Amniotic stem cell (primary cell): ENCODE results near the gene GTPBP6.

ENCODE experiments used
- DNase-seq: peaks from one replicate; lab custom pipeline; 2025; lab: John Stamatoyannopoulos, UW

The GTPBP6 gene

GRCh38 chrX:318739-319578 lies at the start of gene GTPBP6:
GTPBP6 (minus strand) TSS chrX:318796; CDS start chrX:318787, 9 bp downstream.
- DNase-seq: no peak

DNA sequence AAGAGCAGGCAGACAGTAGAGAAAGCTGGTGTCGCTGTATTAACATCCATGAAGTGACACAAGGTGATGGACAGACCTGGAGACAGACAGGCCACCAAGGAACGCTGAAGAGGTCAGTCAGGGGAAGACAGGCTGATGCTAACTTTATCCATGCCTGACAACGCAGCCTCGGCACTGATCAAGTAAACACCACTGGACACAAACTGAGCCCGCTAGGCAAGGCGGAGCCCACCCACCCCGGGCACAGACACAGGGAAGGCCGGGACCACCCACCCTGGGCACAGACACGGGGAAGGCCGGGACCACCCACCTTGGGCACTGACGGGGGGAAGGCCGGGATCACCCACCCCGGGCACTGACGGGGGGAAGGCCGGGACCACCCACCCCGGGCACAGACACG lies 49.3 kb upstream of the GTPBP6 start:
- DNase-seq: no peak

GRCh38 chrX:367349-367748 lies 48.8 kb upstream of the GTPBP6 start:
- DNase-seq: no peak

DNA sequence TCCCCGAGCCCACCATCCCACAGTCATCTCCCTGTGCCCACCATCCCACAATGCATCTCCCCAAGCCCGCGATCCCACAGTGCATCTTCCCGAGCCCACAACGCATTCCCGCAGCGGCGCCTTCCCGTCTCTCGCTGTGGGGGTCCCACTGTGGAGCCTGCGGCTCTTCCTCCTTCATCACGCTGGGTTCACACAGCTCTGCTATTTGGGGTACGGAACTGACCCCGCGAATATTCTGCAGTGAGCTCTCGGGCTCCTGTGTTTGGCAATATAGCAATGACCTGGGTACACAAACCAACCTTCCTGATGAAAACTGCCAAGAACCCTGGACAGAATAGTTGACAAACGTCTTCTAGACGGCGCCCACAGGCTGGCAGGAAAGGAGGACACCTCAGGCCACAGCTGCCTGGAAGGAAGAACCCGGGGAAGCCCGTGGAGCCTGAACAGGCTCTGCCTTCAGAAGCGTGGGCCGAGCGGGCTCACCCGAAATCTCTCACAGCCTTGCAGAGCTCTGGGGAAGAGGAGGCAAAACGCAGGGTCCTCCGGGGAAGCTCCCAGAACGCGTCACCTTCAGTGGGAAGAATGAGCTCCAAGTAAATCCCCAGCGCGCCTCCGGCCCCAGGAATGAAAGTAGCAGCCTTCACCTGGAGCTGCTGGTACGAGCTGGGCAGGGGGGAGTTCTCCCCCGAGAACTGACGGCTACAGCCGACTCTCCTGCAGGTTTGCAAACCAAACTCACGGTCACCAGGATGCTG lies 45.2 kb upstream of the GTPBP6 start:
- no peak for DNase-seq

- DNase-seq: no peak
Measured at GRCh38 chrX:362937-363620, 44.5 kb upstream of the GTPBP6 start.

- DNase-seq: no peak
Measured at GRCh38 chrX:362351-362750, 43.8 kb upstream of the GTPBP6 start.

DNA sequence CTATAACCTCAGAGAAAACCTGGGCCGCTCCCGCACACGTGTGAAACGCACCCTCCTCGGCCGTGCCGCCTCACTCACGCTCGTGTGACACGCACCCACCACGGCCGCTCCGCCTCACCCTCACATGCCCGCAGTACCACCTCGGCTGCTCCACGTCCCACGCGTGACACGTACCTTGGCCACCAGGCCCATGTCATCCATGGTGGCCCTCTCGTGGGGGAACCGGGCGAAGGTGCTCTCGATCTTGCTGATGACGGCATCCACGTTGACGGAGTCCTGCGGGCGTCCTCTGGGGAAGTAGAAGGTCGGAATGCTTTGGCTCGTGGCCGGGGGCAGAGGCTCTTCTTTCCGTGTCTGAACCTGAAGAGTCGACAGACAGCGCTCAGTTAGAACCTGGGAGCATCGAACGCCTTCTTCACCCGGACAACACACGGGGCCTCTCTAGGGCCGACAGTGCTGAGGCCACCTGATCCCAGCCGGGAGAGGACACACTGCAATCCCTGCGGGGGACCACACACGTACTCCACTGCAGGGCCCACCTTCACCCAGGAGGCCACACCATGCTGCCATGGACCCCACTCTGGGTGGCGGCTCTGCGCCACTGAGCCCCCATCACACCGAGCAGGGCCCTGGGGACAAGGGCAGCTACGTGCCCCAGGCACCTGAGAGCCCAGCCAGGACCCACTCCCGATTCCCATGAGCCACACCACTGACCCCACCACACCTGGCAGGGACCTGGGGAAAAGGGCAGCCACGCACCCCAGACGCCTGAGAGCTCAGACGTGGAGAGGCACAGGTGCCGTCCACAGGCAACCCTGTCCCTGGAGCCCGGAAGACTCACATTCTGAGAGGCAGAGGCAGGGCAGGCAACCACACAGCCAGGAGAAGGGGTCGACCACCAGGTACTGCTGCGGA lies 42.9 kb upstream of the GTPBP6 start:
- DNase-seq: no peak

GRCh38 chrX:360496-361150 lies 42.0 kb upstream of the GTPBP6 start:
- no peak for DNase-seq

DNA sequence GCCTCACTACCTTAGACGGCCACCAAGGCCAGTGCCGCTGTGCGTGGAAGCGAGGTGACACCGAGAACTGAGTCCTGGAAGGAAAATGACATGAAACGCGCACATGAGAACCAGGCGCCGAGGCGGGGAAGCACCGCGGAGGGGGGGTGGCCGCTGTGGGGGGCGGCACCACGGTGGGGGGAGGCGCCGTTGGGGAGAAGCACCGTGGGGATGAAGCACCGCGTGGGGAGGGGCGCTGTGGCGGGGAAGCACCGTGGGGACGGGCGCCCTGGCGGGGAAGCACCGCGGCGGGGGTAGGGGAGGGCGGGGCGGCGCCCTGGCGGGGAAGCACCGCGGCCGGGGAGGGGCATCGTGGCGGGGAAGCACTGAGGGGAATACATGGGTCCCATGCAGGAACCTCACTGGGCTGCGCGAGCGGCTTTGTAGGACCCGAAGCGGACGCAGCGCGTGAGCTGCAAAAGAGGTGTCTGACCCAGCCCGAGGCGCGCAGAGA lies 40.1 kb upstream of the GTPBP6 start:
- no peak for DNase-seq

DNA sequence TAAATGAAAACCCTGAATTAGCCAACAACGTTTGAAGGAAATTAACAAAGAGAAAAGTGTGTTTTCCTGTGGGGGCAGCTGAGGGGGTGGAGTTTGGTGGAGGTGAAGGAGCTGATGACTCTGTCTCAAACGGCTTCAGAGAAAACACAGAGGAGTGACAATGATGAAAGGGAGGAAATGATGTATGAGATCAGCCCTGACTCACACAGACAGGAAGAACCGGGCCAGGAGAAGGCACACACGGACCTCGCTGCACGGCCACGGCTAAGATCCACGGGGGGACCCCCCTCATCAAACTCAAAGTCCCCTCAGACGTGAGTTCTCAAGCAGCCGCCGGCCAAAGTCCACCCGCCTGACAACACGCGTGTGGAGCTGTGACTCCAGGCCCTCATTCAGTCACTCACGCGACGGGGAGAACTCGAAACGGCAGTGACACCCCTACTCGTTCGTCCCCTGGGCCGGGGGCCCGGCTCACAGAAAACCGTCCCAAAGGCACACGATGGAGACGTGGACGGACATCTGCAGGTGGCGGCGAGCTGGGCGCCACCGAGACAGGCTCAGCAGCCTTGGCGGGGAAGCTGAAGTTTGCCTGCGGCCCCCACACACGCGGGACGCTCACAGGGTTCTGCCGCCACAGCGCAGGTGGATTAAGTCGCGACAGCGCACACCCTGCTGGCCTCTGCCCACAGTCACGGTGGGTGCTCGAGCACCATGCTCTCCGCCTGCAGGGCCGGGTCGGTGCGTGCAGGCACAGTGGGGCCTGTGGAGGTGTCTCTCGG lies 39.3 kb upstream of the GTPBP6 start:
- DNase-seq: no peak

GRCh38 chrX:357035-357692 lies 38.6 kb upstream of the GTPBP6 start:
- DNase-seq: no peak

DNA sequence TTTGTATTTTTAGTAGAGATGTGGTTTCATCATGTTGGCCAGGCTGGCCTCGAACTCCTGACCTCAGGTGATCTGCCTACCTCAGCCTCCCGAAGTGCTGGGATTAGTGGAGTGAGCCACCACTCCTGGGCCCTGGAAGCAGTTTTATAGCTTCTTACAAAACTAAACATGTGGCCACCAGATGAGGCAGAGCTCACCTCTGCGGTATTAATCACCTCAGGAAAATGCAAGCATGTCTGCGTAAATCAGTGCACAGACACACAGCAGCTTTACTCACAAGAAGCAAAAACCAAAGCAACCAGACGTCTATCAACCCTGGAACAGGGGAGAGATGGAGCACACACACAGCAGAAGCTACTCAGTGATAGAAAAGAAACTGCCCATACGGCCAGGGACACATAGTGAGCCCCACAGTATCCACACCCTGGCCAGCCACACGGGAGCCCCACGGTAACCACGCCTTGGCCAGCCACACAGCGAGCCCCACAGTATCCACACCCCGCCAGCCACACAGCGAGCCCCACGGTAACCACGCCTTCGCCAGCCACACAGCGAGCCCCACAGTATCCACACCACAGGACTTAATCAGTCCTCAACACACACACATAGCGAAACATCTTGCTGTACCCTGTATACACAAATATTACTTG lies 37.9 kb upstream of the GTPBP6 start:
- DNase-seq: no peak

DNA sequence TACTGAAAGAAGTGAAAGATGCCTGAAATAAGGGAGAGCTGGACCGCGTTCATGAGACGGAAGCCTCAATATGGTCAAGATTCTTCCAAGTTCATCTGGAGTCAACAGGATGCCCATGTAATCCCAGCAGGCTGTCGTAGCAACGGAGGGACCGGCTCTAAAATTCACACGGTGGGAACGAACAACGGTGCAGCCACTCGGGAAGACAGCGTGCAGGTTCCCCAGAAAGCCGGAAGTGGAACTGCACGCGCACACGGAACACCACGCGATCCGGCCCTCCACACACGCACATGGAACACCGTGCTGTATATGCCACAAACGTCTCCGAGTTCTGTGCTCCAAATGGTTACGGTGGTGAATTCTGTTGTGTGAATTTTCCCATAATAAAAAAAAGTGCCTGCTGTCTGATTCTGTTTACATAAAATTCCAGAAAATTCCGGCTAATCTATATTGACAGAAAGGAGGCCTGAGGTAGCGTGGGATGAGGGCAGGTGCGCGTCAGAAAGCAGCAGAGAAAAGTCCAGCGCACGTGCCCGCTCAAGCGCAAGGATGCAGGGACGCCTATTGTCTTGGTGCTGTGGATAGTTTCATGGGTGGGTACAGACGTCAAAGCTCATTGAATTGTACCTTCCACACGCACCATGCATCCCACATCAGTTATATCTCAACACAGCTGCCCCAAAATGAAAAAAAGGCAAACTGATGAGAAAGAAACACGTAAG lies 36.9 kb upstream of the GTPBP6 start:
- no peak for DNase-seq

GRCh38 chrX:353566-354535 lies 35.3 kb upstream of the GTPBP6 start:
- no peak for DNase-seq

- no peak for DNase-seq
Measured at GRCh38 chrX:352582-353314, 34.2 kb upstream of the GTPBP6 start.

DNA sequence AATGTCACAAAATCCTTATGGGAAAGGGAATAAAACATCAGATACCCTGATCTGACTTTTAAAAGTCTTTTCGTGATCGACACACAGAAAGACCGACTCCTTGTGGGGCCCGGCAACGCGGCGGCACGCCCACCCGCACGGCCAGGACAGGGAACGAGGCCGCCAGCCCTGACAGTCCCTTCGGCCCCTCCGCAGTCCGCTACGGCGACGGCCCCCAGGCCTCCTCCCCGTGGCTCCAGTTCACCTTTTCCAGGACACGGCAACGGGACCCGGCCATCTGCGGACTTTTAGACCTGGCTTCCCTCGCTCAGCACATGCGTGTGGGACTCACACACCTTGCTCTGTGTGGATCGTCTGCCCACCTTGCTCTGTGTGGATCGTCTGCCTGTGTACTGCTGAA lies 33.6 kb upstream of the GTPBP6 start:
- no peak for DNase-seq

DNA sequence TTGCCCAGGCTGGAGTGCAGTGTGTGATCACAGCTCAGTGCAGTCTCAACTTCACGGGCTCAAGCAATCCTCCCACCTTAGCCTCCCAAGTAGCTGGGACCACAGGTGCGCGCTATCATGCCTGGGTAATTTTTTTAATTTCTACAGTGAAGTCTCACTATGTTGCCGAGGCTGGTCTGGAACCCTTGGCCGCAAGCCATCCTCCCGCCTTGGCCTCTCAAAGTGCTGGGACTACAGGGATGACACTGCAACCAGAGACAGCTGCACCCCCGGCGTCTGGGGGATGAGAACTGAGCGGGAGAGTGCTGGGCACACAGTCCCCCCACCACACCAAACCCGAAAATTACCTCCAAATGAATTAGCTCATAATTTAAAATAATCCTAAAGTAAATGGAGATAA lies 33.1 kb upstream of the GTPBP6 start:
- no peak for DNase-seq
